Ectodermal cell (in vitro differentiated cells): ENCODE measurements around the gene SDC1. TPM values are rescaled to one million over a fixed set of nuclear protein-coding genes. Genes with fewer than 3 reads are reported as not detected.
"Not testable (repeated sequence)": the region's sequence is repeated elsewhere in the genome, so short reads cannot be mapped to it uniquely, and the experiment has no call there.

Experiments used
- H3K27ac ChIP-seq: 2 replicates; pipeline ENCODE4 v1.7.0; 2013; ENCODE audit warnings: mild to moderate bottlenecking, low read depth, low read length; ENCODE audit not compliant: insufficient read depth, poor library complexity, severe bottlenecking
- H3K27me3 ChIP-seq: 2 replicates; pipeline ENCODE4 v1.7.0; 2013; ENCODE audit warnings: mild to moderate bottlenecking, low read length; ENCODE audit not compliant: insufficient read depth, control insufficient read depth, poor library complexity, severe bottlenecking
- H3K36me3 ChIP-seq: one replicate; pipeline ENCODE4 v1.7.0; 2013; ENCODE audit warnings: low read length; ENCODE audit not compliant: control insufficient read depth, insufficient read depth
- H3K4me1 ChIP-seq: one replicate; pipeline ENCODE4 v1.7.0; 2013; ENCODE audit warnings: low read length; ENCODE audit not compliant: control insufficient read depth, insufficient read depth
- H3K4me3 ChIP-seq: 2 replicates; pipeline ENCODE4 v1.7.0; 2013; ENCODE audit warnings: low read depth, low read length, control low read depth; ENCODE audit not compliant: insufficient read depth
- H3K9me3 ChIP-seq: 2 replicates; pipeline ENCODE4 v1.7.0; 2013; ENCODE audit warnings: mild to moderate bottlenecking, low read length, moderate library complexity; ENCODE audit not compliant: control insufficient read depth
- WGBS, 2 experiments: methylation state at CpG; one replicate each; pipeline ENCODE4 v1.1.7; 2013; ENCODE audit warnings: missing lambda C conversion rate in 2 of 2; 5-methylcytosine and 5-hydroxymethylcytosine counted together
- polyA plus RNA-seq, 4 experiments: library from polyadenylated mRNA; stranded (reverse); fragments of 50-300 nt; gene quantifications; one replicate each; pipeline ENCODE4 v1.2.3, GENCODE V29; 2013

SDC1 gene, protein sequence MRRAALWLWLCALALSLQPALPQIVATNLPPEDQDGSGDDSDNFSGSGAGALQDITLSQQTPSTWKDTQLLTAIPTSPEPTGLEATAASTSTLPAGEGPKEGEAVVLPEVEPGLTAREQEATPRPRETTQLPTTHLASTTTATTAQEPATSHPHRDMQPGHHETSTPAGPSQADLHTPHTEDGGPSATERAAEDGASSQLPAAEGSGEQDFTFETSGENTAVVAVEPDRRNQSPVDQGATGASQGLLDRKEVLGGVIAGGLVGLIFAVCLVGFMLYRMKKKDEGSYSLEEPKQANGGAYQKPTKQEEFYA
- 60.5 TPM for polyA plus RNA-seq (2013, experiment 1 of 4)
- polyA plus RNA-seq (2013, experiment 2 of 4), result 40.5 TPM
- polyA plus RNA-seq (2013, experiment 3 of 4), result 32.2 TPM
- polyA plus RNA-seq (2013, experiment 4 of 4), result 34.4 TPM

DNA sequence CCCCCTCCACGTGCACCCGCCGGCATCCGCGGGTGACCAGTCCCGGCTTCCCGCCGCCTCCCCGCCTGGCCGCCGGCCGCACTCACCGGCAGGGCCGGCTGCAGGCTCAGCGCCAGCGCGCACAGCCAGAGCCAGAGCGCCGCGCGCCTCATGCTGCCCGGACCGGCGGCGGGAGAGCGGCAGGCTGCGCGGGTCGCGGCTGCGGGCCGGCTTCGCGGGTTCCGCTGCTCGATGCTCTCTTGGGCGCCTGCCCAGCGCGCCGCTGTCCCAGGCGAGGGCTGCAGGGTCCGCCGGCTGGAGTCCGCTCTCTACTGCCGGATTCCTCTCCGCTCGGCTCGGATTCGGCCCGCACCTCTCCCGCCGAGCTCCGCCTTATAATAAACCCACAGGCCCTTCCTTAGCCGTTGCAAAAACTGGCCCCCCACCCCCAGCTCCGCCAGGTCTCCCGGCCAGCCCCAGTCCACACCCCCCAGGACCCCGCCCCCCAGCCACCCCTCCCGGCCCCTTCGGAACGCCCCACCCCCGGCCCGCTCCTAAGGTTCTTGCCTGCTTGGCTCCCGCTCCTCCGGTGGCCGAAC, at the start of gene SDC1:
Gene SDC1, minus strand, starts transcription at position 415 of the 578 bp plus-strand sequence. Its CDS starts 263 bp downstream, at position 152.
- Histone ChIP-seq H3K27ac (peak within 1 kb of the TSS; percentile 29), H3K9me3 (no peaks in the 10 kb centered on the region), H3K4me1 (peaks cover 18% of the 10 kb centered on the region), H3K36me3 (no peaks in the 10 kb centered on the region), H3K4me3 (peak within 1 kb of the TSS; percentile 79), H3K27me3 (peaks cover 4% of the 10 kb centered on the region)
- 0% methylated on average over 61 to 65 of the region's 65 CpGs for WGBS, 2 experiments

GRCh38 chr2:20273042-20273441, 48.1 kb upstream of the SDC1 start:
- H3K4me1 ChIP-seq, result no peaks in the 10 kb centered on the region
- no peaks in the 10 kb centered on the region for H3K27me3 ChIP-seq
- peaks cover 10% of the 10 kb centered on the region for H3K36me3 ChIP-seq
- no peak overlapping the region for H3K27ac ChIP-seq
- no peak overlapping the region for H3K4me3 ChIP-seq
- no peaks in the 10 kb centered on the region for H3K9me3 ChIP-seq
- WGBS, 2 experiments, result 93 to 95% methylated on average over 4 of the region's 4 CpGs

DNA sequence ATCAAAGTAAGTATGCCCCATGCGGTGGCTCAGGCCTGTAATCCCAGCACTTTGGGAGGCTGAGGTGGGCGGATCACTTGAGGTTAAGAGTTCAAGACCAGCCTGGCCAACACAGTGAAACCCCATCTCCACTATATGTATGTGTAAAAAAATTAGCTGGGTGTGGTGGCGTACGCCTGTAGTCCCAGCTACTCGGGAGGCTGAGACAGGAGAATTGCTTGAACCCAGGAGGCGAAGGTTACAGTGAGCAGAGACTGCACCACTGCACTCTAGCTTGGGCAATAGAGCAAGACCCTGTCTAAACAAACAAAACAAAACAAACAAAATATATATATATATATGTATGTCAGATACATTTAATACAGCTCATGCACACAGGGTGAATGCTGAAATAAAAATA, 43.4 kb upstream of the SDC1 start:
- WGBS, 2 experiments, result 91 to 97% methylated on average over 6 of the region's 6 CpGs
- not testable (repeated sequence) for H3K4me1 ChIP-seq, H3K9me3 ChIP-seq, H3K27me3 ChIP-seq, H3K27ac ChIP-seq, H3K4me3 ChIP-seq
- peaks cover 18% of the 10 kb centered on the region for H3K36me3 ChIP-seq

- WGBS, 2 experiments, result 92 to 95% methylated on average over 1 to 2 of the region's 2 CpGs
- Histone ChIP-seq H3K36me3 (peaks cover 18% of the 10 kb centered on the region), H3K9me3 (no peaks in the 10 kb centered on the region), H3K27me3 (no peaks in the 10 kb centered on the region), H3K4me3 (no peak overlapping the region), H3K27ac (no peak overlapping the region), H3K4me1 (no peaks in the 10 kb centered on the region)
These were observed 42.6 kb upstream of the SDC1 start for GRCh38 chr2:20267529-20267928.

GRCh38 chr2:20264629-20265028, 39.7 kb upstream of the SDC1 start:
- Histone ChIP-seq H3K4me3 (no peak overlapping the region), H3K9me3 (no peaks in the 10 kb centered on the region), H3K27me3 (no peaks in the 10 kb centered on the region), H3K4me1 (no peaks in the 10 kb centered on the region), H3K36me3 (peaks cover 20% of the 10 kb centered on the region), H3K27ac (no peak overlapping the region)
- WGBS, 2 experiments, result 99 to 100% methylated on average over 2 of the region's 2 CpGs

- no peak overlapping the region for H3K4me3 ChIP-seq
- no CpG with 5 or more reads among the region's 1 CpG for WGBS, 2 experiments
- no peaks in the 10 kb centered on the region for H3K27me3 ChIP-seq
- H3K36me3 ChIP-seq, result peaks cover 49% of the 10 kb centered on the region
- H3K27ac ChIP-seq, result no peak overlapping the region
- no peaks in the 10 kb centered on the region for H3K9me3 ChIP-seq
- H3K4me1 ChIP-seq, result no peaks in the 10 kb centered on the region
These were observed 32.5 kb upstream of the SDC1 start for GRCh38 chr2:20257411-20257810.

GRCh38 chr2:20254731-20255130, 29.8 kb upstream of the SDC1 start:
- Histone ChIP-seq H3K4me3 (no peak overlapping the region), H3K4me1 (no peaks in the 10 kb centered on the region), H3K27me3 (no peaks in the 10 kb centered on the region), H3K27ac (no peak overlapping the region), H3K9me3 (no peaks in the 10 kb centered on the region), H3K36me3 (peaks cover 56% of the 10 kb centered on the region)
- WGBS, 2 experiments, result 98 to 100% methylated on average over 3 to 4 of the region's 4 CpGs

DNA sequence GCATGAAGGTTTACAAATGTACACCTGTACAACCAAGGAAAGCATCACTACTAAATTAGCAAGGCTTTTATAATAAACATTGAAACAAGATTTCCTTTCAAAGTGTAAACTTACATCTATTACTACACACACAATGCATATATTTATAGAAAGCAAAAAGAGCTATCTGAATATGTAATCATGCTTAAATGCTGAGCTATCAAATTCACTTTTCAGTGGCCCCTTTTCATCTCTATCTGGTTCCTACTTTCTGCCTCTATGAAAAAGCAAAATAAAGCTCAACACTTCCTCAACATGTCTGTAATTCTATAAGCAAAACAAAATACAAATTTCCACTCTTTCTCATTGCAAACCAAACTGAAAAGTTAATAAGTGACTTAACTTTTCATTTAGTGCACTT, 25.5 kb upstream of the SDC1 start:
- no peaks in the 10 kb centered on the region for H3K9me3 ChIP-seq

GRCh38 chr2:20249170-20249569, 24.2 kb upstream of the SDC1 start:
- H3K27me3 ChIP-seq, result no peaks in the 10 kb centered on the region
- H3K36me3 ChIP-seq, result peaks cover 43% of the 10 kb centered on the region
- no peaks in the 10 kb centered on the region for H3K9me3 ChIP-seq
- 96 to 97% methylated on average over 6 of the region's 6 CpGs for WGBS, 2 experiments
- H3K4me1 ChIP-seq, result no peaks in the 10 kb centered on the region
- H3K4me3 ChIP-seq, result no peak overlapping the region
- H3K27ac ChIP-seq, result no peak overlapping the region

More for the DNA sequence above, 25.5 kb upstream of the SDC1 start:
- peaks cover 56% of the 10 kb centered on the region for H3K36me3 ChIP-seq
- no peaks in the 10 kb centered on the region for H3K4me1 ChIP-seq
- H3K27me3 ChIP-seq, result no peaks in the 10 kb centered on the region
- H3K27ac ChIP-seq, result no peak overlapping the region
- H3K4me3 ChIP-seq, result no peak overlapping the region

- peaks cover 27% of the 10 kb centered on the region for H3K36me3 ChIP-seq
- H3K9me3 ChIP-seq, result no peaks in the 10 kb centered on the region
- no peaks in the 10 kb centered on the region for H3K27me3 ChIP-seq
- no peak overlapping the region for H3K4me3 ChIP-seq
- no peak overlapping the region for H3K27ac ChIP-seq
- WGBS, 2 experiments, result 100% methylated on average over 1 of the region's 1 CpG
- no peaks in the 10 kb centered on the region for H3K4me1 ChIP-seq
These were observed 22.2 kb upstream of the SDC1 start for GRCh38 chr2:20247084-20247483.
